HG03045 (cell line): ENCODE measurements around the gene HES6.

Experiments
- ATAC-seq: cut with Tn5 transposase; IDR thresholded peaks from one replicate; pipeline ENCODE4 v1.9.1; 2021; ENCODE audit warnings: mild to moderate bottlenecking, moderate library complexity; ENCODE audit not compliant: unreplicated experiment

HES6 gene

DNA sequence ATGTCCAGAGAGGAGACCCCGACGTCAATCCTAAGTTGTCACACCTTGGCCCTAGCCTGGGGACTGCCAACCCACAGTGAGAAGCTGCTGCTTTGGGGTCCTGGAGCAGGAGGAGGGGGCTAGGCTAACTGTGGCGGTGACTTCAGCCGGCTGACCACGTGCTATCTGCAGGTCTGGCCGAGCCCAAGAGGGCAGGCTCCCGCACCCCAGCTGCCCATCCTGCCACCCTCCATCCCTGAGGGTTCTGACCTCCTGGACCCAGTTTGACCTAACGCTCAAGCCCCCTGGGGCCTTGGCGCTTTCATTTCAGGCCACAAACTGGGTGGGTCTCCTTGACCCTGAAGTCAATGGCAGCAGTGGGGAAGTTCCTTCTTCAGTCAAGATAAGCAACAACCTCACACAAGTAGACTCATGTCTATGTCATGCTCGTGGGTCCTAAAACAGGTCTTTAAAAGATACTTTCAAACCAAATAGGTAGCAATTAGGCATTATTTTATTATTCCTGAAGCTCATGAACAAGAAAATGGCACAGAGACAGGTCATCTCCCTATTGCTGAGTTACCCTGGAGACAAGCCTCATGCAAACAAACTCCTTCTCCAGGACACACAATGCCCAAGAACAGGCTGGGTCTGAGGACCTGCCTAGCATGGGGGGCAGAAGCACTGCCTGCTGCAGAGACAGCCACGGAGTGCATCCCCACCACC is 2.3 kb downstream of the HES6 start:
- no peak for ATAC-seq

DNA sequence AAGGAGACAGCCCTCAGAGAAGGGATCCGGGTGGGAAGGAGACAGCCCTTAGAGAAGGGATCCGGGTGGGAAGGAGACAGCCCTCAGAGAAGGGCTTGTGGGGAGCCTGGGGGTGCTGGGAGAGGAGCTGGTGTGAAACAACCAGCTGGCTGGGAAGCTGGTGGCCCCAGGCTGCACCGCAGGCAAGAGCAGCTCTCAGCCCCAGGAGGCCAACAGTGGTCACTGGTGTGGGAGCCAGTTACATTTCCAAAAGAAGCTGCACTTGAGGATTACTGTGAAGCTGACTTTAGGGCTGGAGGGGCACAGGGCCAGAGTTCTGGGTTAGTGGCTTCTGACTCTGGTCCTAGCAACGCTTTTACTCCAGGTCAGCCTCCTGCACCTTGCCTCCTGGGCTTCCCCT is 3.3 kb downstream of the HES6 start:
- no peak for ATAC-seq

DNA sequence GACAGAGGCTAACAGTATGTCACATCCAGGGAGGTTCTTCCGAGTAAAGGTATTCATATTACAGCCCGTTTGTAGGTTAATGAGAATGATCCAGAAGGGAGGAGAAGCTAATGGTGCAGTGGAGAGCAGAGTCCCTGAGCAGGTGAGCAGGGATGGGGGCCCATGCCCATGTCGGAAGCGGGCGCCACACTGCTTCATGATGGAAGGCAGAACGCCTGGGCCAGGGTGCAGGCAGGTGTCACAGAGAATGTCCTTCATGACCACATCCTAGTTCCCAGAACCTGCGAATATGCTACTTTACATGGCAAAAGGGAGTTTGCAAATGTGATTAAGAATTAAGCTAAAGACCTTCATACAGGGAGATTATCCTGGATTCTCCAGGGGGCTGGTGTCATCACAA is 4.0 kb downstream of the HES6 start:
- ATAC-seq: no peak

DNA sequence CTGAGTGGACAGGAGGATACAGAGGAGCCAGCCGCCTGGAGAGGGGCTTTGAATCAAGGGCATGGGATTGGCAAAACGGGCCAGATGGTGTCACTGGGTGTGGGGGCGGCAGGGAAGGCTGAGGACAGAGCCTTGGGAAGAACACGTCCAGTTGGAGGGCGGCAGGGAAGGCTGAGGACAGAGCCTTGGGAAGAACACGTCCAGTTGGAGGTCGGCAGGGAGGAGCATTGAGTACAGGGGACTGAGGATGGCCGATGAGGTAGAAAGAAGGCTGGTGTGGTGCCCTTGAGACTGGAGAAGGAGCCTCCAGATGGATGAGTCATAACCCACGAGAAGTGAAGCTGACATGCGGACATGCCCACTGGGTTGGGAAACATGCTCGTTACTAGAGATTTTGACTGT is 4.5 kb downstream of the HES6 start:
- no peak for ATAC-seq

DNA sequence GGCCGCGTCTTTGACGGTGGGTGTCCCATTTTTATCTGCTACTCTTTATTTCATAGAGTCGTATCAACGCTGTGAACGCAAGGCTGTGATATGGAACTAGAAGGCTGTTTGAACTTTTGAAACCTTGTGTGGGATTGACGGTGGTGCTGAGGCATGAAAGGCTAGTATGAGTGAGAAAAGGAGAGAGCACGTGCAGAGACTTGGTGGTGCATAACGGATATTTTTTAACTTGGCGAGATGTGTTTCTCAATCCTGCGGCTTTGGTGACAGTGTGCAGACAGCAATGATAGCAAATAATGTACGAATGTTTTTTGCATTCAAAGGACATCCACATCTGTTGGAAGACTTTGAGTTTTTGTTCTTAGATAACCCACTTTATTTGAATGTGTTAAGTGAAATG is 6.2 kb downstream of the HES6 start:
- no peak for ATAC-seq

DNA sequence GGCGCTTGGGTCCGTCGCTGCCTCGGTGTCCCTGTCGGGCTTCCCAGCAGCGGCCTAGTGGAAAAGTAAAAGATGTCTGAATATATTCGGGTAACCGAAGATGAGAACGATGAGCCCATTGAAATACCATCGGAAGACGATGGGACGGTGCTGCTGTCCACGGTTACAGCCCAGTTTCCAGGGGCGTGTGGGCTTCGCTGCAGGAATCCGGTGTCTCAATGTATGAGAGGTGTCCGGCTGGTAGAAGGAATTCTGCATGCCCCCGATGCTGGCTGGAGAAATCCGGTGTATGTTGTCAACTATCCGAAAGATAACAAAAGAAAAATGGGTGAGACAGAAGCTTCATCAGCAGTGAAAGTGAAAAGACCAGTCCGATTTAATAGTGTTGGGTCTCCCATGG is 8.0 kb downstream of the HES6 start:
- no peak for ATAC-seq

DNA sequence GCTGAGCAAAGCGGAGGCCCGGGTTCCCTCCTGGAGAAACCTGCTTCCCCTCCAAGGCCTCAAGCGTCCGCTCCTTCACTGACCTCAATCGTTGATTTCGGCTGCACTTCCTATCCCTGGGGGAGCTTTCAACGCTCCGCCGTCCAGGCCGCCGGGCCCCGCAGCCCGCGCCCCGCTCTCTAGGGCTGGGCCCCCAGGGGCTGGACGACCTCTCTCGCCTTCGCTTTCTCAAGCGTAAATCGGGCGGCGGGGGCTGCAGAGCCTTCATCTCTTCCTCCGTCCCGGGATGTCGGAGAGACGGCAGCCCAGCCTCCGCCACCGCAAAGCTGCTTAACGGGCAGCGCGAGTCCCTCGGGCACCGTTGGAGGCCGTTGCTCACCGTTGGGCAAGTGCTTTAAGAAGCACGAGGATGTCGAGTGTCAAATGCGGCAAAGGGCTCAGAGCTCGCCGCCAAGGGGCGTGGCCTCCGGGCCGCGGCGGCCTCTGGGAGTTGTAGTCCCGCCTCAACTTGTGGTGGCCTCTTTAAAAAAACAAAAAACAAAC is 8.5 kb downstream of the HES6 start:
- ATAC-seq: peak; percentile 70

DNA sequence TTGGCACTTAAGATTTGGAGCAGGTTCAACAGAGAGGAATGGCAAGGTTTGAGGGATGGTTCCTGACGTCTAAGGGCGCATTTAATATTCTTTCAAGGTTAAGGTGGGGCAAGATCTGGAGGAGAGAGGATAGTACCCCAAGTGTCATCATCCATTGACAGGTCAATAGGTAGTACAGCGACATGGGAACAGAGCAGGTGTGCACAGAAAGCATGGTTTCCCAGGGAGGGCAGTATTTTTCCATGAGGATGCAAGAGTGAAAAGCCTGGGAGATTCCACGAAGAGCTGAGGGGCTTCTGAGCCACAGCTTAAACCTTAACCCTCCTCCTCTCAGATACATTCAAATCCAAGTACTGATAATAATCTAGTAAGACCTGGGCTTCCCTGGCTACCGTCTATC is 9.1 kb downstream of the HES6 start:
- no peak for ATAC-seq

DNA sequence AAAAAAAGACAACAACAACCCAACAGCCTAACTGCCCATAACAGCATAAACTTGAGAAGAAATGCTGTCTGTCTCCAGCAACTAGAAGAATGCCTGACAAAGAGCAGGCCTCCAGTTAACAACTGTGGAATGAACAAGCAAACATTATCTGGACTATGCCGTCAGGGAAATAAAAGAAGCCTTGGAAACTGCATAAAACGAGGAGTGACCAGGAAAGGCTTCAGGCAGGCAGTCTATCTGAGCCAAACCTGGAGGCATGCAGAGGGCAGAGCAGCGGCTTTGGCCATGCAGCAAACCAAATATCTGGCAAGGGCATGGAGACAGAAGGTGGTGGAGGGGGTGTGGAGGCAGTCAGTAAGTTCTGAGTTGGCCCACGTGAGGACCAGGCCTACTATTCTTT is 11.1 kb downstream of the HES6 start:
- no peak for ATAC-seq

DNA sequence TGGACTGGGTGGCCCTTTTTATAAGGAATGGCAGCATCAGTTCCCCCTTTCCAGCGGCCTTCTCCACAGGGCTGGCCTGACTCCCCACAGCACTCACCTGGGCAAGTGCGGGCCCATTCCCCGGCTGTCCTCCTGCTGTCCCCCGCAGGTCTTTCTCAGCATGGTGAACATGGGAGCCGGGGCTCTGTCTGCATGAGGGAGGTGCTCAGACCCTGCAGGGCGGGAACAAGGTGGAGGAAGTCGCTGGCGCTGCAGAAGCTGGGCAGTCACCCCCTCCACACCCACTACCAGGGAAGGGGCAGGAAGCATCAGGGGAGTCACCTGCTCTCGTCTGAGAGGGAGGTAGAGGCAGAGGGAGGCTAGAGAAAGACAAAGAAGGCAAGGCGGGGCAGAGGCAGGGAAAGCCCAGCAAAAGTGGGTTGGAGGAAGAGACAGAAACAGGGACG is 12.2 kb downstream of the HES6 start:
- no peak for ATAC-seq

DNA sequence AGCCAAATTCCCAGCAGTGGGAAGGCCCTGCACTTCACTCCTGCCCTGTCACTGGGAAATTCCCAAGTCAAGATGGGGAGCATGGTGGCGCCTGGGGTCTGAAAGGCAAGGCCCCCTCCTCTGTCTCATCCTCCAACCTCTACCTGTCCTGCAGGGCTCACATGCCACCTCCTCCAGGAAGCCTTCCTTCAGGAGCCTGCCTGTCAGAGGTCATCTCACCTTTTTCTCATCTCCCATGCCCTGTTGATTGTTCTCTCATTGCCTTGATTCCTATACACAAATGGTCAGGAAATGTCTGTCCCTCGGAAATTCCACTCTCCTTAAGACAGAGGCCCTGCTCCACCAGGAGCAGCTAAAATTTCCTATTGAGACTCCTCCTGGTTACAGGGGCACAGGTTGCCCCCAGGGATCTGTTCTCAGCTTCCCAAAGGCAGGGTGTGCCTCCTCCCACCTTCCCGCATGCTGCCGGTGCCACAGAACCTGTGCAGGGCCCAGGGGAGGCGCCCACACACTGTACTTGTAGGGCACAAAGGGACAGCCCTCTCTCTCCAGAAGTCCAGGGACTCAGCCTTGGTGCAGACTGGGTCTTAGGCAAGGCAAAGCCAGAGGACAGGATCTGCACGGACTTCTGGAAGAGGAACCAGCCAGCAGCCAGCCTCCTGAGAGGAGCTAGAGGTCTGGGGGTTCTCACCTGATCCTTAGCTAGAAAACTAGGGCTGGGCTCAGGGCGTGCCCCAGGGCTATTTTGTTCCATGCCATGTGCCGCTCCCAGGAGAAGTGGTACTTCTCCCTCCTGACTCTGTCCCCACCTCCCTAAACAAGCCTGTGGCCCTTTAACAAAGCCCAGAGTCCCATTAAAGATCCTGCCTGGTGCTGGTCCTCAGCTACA is 12.9 kb downstream of the HES6 start:
- no peak for ATAC-seq

DNA sequence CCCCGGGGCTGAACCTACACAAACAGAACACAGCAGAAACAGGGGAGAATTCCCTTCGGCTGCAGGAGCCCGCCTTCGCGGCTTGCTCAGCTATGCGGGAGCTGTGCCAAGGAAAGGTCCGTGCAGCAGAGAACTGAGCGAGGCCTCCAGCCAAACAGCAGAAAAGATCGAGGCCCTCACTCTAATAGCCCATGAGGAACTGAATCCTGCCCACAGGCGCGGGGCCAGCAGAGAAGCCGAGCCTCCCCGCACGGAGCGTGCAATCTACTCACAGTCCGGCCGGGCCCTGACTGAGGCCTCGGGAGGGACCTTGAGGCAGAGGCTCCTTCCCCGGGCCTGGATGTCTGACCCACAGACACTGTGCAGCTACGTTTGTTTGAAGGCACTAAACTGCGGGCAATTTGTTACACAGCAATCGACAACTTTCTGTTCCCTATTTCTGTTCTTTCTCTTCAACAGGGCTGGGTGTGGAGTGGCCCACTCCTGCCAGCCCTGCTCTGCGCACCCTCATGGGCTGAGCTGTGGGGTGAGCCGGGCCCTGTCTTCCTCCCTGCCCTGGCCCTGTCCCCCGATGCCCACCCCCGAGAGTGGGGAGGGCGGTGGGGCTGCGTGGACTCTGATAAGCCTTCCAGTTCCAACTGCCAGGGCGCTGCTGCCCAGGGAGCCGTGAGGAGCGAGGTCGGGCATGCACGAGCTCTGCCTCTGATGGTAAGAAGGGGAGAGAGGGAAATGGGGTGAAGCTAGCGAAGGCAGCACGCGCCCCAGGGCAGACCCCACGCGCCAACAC is 13.7 kb downstream of the HES6 start:
- ATAC-seq: no peak

DNA sequence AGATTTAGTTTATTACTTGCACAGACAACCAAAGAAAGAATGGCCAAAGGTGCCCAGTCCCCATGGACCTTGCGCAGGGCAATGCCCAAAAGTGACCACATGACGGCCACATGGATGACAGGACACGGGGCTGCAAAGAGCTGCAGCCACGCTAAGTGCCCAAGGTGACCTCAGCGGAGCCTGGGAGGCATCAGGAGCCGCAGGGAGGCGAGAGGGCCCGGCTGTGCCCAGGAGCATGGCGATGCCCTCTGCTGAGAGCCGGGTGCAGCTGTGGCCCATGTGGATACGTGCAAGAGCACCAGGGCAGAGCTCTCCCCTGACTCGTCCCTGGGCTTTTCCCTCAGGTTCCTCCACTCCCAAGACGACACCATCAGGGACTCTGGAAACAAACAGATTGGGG is 14.7 kb downstream of the HES6 start:
- ATAC-seq: no peak

DNA sequence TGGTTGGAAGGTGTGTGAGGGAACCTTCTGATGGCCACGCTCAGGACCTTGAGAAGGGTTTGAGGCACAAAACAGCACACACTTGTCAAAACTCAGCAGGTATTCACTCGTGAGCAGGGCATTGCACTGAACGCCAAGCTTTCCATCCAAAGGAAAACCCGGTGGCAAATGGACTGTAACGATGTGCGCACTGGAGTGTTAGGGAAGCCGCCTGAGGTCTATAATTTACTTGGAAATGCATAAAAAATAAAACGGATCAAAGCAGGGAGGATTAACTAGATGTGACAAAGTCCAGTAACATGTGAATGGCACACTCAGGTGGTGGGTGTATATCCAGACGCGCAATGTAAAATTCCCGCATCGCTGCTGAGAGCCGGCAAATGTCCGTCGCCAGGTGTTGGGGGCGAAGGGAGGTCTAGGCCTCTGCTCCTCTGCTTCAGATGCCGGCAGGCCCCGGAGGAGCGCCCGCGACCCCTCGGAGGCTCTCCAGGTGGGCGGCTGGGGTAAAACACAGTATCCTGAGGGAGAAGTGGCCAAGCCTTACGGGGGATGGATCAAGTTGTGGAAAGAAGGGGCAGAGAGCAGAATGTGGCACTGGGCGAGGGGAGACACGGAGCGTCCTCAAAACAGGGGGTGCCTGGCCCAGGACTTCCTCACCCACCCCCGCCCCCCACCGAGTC is 15.3 kb downstream of the HES6 start:
- no peak for ATAC-seq

DNA sequence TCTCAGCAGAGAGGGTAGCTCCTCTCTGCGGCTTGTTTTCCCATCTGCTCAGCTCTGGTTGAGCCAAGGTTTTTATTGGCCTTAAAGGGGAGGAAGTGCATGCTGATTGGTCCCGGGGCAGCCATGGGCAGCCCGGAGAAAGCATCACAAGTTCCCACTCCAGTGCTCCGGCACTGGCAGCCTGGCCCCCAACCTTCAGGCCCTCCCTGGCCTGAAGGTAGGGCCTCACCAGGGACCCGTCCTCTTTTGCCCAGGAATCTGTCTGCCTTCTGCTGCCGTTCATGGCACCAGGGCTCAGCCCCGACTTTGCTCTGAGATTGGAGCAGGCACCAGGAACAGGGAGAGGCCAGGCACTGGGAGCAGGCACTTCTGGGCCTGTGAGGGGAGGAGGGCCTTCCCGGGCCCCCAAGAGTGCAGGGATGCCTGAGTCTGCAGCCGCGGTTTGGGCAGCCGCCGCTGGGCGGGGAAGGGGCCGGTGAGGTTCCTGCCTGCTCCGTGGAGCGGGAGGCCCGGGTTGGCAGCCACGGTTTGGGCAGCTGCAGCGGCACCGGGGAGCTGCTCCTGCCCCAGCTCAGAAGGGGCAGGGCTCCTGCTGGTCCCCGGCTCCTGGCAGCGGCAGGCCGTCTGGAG is 18.8 kb downstream of the HES6 start:
- ATAC-seq: no peak

DNA sequence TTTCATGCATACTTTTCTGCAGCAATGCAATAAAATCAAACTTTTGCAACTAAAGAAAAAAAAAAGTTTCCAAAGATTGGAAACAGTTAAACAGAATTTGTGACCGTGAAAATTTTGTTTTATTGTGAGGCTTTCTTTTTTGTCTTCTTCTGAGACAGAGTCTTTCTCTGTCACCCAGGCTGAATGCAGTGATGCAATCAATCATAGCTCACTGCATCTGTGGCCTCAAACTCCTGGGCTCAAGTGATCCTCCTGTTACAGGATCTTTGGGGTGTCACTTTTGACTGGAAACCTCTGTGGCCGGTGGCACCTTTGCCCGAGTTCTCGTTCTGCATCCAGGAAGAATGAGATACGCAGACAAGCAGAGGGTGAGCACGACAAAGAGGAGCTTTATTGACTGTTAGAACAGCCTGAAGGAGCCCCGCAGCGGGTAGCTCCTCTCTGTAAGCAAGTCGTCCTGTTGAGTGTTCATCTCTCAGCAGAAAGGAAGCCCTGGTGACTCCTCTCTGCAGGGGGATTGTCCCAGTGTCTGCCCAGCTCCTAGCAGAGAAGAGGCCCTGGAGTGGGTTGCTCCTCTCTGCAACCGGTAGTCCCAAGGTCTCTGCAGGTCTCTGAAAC is 19.5 kb downstream of the HES6 start:
- no peak for ATAC-seq

DNA sequence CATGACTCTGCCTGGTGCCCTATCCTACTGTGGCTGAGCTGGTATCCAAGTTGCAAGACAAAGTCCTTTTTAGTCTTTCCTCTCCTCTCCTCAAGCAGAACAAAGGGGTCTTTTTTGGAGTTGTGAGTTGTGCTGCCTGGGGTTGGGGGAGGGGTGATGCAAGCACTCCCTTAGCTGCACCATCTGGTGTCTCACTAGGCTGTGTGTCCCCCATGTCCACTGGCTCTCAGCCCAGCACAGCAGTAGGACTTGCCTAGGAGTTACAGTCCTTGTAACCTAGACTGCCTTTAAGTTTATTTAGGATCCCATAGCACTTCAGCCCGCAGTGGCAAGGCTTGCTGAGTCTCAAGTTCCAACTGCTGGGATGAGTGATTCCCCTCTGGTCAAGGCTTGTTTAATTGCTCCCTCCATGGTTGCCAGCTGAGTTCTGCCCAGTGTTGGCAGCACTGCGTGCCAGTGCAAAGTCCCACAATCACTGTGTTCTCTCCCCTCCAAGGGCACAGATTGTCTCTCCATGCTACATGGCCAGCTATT is 23.1 kb downstream of the HES6 start:
- ATAC-seq: no peak

DNA sequence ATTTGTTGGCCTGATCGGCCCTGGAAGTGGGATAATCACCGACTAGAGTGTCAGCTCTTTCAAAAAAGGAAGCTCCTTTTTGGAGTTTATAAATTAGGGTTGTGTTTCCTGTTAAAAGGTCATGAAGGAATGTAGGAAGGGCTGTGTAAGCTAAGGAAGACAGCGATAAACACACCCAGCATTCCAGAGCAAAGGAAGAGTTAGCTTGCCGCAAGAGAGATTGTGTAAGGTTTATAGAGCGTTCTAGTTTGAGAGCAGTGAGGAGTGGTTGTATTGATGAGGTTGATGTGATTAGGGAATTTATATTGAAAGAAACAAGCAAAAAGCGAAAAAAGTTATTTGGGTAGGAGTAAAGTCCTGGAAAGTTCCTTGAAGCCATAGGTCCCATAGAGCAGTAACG is 32.8 kb downstream of the HES6 start:
- ATAC-seq: no peak

DNA sequence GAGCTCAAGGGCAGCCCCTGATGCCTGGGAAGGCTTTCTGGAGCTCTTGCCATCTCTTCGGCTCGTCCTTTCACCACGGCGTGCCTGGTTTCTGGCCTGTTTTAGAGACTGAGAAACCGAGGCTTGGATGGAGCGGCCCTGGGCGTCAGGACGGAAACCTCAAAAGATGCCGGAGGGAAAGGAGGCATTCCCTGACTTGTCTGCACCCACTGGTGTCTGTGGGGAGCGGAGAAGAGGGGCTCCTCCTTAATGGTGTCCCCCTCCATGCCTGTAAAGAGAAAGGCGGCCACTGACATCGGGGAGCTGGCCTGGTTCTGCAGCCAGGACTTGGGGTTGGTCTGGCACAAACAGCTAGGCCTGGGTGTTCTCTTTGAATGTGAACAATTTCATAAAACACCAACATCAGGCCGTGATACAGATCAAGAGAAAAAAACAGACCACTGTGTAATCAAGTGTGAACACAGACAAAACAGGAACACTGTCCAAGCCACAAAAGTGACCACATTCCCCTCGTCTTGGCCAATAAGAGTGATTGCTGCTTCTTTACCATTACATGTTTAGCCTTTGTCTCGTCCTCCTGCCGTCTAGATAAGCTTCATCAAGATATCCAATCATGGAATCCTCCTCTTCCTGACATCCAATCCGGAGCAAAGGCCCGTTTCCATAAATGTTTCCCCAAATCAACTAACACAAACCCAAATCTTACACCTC is 35.7 kb downstream of the HES6 start:
- peak; percentile 18 for ATAC-seq
